Measurements from ENCODE around the gene TRIM46.
A peak's percentile ranks its signal among the peaks of the same experiment; 100 is the strongest.

TRIM46 gene

GRCh38 chr1:155134880-155135414 is 38.7 kb upstream of the TRIM46 start:
- peak overlapping the region; percentile 83 for H3K4me3 ChIP-seq (ENCODE audit: low read depth, low read length)
- DNase-seq: peak; percentile 96
- H3K36me3 ChIP-seq (replicated peaks): peaks cover 6% of the 10 kb centered on the region
- no peak for TF ChIP-seq CTCF (IDR thresholded peaks at IDR 0.05; ENCODE audit: low read depth, low read length, missing control alignments)
- in situ Hi-C loops (cut with HindIII; ENCODE audit: low pct_ligation_motif_present, low sequenced_read_pairs): no loop called here
- H3K27me3 ChIP-seq (replicated peaks): no peaks in the 10 kb centered on the region
- peak overlapping the region; percentile 98 for H3K27ac ChIP-seq

GRCh38 chr1:155135415-155136028 is 38.1 kb upstream of the TRIM46 start, which contains the start of gene SLC50A1:
Gene SLC50A1 (plus strand): TSS chr1:155135852. CDS start chr1:155135912, 60 bp downstream.
- peak; percentile 3 for TF ChIP-seq CTCF (IDR thresholded peaks at IDR 0.05; ENCODE audit: low read depth, low read length, missing control alignments)
- in situ Hi-C loops (cut with HindIII; ENCODE audit: low pct_ligation_motif_present, low sequenced_read_pairs): no loop called here
- H3K27ac ChIP-seq: peak within 1 kb of the TSS; percentile 98
- H3K36me3 ChIP-seq (replicated peaks): peaks cover 6% of the 10 kb centered on the region
- peak within 1 kb of the TSS; percentile 83 for H3K4me3 ChIP-seq (ENCODE audit: low read depth, low read length)
- peak; percentile 96 for DNase-seq
- no peaks in the 10 kb centered on the region for H3K27me3 ChIP-seq (replicated peaks)

- H3K36me3 ChIP-seq (replicated peaks): peaks cover 6% of the 10 kb centered on the region
Measured at GRCh38 chr1:155136748-155137147, 36.9 kb upstream of the TRIM46 start.

GRCh38 chr1:155137154-155137949 is 36.3 kb upstream of the TRIM46 start:
- no peak for DNase-seq
- peaks cover 6% of the 10 kb centered on the region for H3K36me3 ChIP-seq (replicated peaks)
- no peak overlapping the region for H3K27ac ChIP-seq
- TF ChIP-seq CTCF (IDR thresholded peaks at IDR 0.05; ENCODE audit: low read depth, low read length, missing control alignments): no peak
- no peaks in the 10 kb centered on the region for H3K27me3 ChIP-seq (replicated peaks)
- in situ Hi-C loops (cut with HindIII; ENCODE audit: low pct_ligation_motif_present, low sequenced_read_pairs): no loop called here
- H3K4me3 ChIP-seq (ENCODE audit: low read depth, low read length): peak overlapping the region; percentile 48

More at GRCh38 chr1:155136748-155137147, 36.9 kb upstream of the TRIM46 start:
- in situ Hi-C loops (cut with HindIII; ENCODE audit: low pct_ligation_motif_present, low sequenced_read_pairs): no loop called here
- no peak for TF ChIP-seq CTCF (IDR thresholded peaks at IDR 0.05; ENCODE audit: low read depth, low read length, missing control alignments)
- Histone ChIP-seq H3K4me3 (ENCODE audit: low read depth, low read length) (peak overlapping the region; percentile 48), H3K27ac (peak overlapping the region; percentile 98), H3K27me3 (replicated peaks) (no peaks in the 10 kb centered on the region)
- no peak for DNase-seq

- no peaks in the 10 kb centered on the region for H3K27me3 ChIP-seq (replicated peaks)
- peaks cover 6% of the 10 kb centered on the region for H3K36me3 ChIP-seq (replicated peaks)
- peak within 1 kb of the TSS; percentile 68 for H3K27ac ChIP-seq
- in situ Hi-C loops (cut with HindIII; ENCODE audit: low pct_ligation_motif_present, low sequenced_read_pairs): no loop called here
- peak; percentile 68 for DNase-seq
- TF ChIP-seq CTCF (IDR thresholded peaks at IDR 0.05; ENCODE audit: low read depth, low read length, missing control alignments): peak; percentile 0
- peak within 1 kb of the TSS; percentile 93 for H3K4me3 ChIP-seq (ENCODE audit: low read depth, low read length)
Measured at GRCh38 chr1:155139895-155140629, 33.6 kb upstream of the TRIM46 start, which contains the start of gene DPM3. Gene DPM3 (minus strand): TSS chr1:155140531. CDS start chr1:155140240, 291 bp downstream.
